GM18505 (cell line): ENCODE data around the gene IMMP2L.

Experiments used
- ATAC-seq: cut with Tn5 transposase; IDR thresholded peaks from one replicate; pipeline ENCODE4 v1.9.1; 2021; ENCODE audit not compliant: unreplicated experiment
- POLR2A ChIP-seq: IDR thresholded peaks from 4 replicates; pipeline ENCODE4 v1.6.1; 2011; ENCODE audit warnings: borderline replicate concordance; ENCODE audit not compliant: insufficient read depth, insufficient read length; ENCODE audit errors: extremely low read depth

IMMP2L gene

GRCh38 chr7:110894111-110894510 lies 668.2 kb downstream of the IMMP2L start:
- ATAC-seq: no peak
- no peak for TF ChIP-seq POLR2A

GRCh38 chr7:110891197-110891596 lies 671.1 kb downstream of the IMMP2L start:
- TF ChIP-seq POLR2A: no peak
- ATAC-seq: no peak

- ATAC-seq: no peak
- no peak for TF ChIP-seq POLR2A
Measured at GRCh38 chr7:110890101-110890500, 672.2 kb downstream of the IMMP2L start.

GRCh38 chr7:110889335-110889734 lies 673.0 kb downstream of the IMMP2L start:
- TF ChIP-seq POLR2A: no peak
- no peak for ATAC-seq

- no peak for ATAC-seq
- TF ChIP-seq POLR2A: no peak
Measured at GRCh38 chr7:110888641-110889040, 673.7 kb downstream of the IMMP2L start.

GRCh38 chr7:110885474-110885873 lies 676.8 kb downstream of the IMMP2L start:
- no peak for TF ChIP-seq POLR2A
- ATAC-seq: no peak

GRCh38 chr7:110881721-110882120 lies 680.6 kb downstream of the IMMP2L start:
- no peak for ATAC-seq
- no peak for TF ChIP-seq POLR2A

- ATAC-seq: no peak
Measured at GRCh38 chr7:110880971-110881370, 681.3 kb downstream of the IMMP2L start.

GRCh38 chr7:110877016-110877415 lies 685.3 kb downstream of the IMMP2L start:
- no peak for ATAC-seq
- TF ChIP-seq POLR2A: no peak

More at GRCh38 chr7:110880971-110881370, 681.3 kb downstream of the IMMP2L start:
- no peak for TF ChIP-seq POLR2A

GRCh38 chr7:110875346-110875745 lies 686.9 kb downstream of the IMMP2L start:
- no peak for TF ChIP-seq POLR2A

GRCh38 chr7:110871856-110872255 lies 690.4 kb downstream of the IMMP2L start:
- no peak for ATAC-seq
- no peak for TF ChIP-seq POLR2A

More at GRCh38 chr7:110875346-110875745, 686.9 kb downstream of the IMMP2L start:
- no peak for ATAC-seq

- TF ChIP-seq POLR2A: no peak
- ATAC-seq: no peak
Measured at GRCh38 chr7:110870926-110871325, 691.4 kb downstream of the IMMP2L start.

- no peak for ATAC-seq
- TF ChIP-seq POLR2A: no peak
Measured at GRCh38 chr7:110868458-110868857, 693.8 kb downstream of the IMMP2L start.

GRCh38 chr7:110867771-110868170 lies 694.5 kb downstream of the IMMP2L start:
- no peak for ATAC-seq
- no peak for TF ChIP-seq POLR2A

GRCh38 chr7:110863258-110863657 lies 699.0 kb downstream of the IMMP2L start:
- TF ChIP-seq POLR2A: no peak
- no peak for ATAC-seq
